22Rv1 (cell line): ENCODE data around the gene LEFTY2.

Experiments used
- CTCF ChIP-seq: fragments of 450-650 bp; IDR thresholded peaks from 2 replicates; pipeline ENCODE4 v1.5.1; 2017; ENCODE audit warnings: mild to moderate bottlenecking
- ZFX ChIP-seq: fragments of 450-650 bp; IDR thresholded peaks from 2 replicates; pipeline ENCODE4 v1.6.1; 2017; ENCODE audit warnings: antibody characterized with exemption, borderline replicate concordance

- TF ChIP-seq CTCF (no peak), ZFX (no peak)
These were observed 37.4 kb downstream of the LEFTY2 start for GRCh38 chr1:225903623-225904022.
